WTC11 (cell line): ENCODE data around the gene VEGFA. TPM values are rescaled to one million over a fixed set of nuclear protein-coding genes. Genes with fewer than 3 reads are reported as not detected.

Source experiments
- ATAC-seq: fragments of 200-7000 bp; cut with Tn5 transposase; 2 replicates; pipeline ENCODE4 v1.10.0; 2021; ENCODE audit warnings: mild to moderate bottlenecking, moderate library complexity
- CTCF ChIA-PET: fragments of 300-600 bp; sonication (Branson Sonifier 250); formaldehyde crosslinking; loops from one replicate; lab custom pipeline; 2021; ENCODE audit warnings: antibody characterized with exemption; lab: Charles Lee
- POLR2A ChIA-PET: fragments of 350-600 bp; sonication (Branson Sonifier 250); formaldehyde crosslinking; loops from one replicate; lab custom pipeline; 2021; ENCODE audit warnings: antibody characterized with exemption; lab: Charles Lee
- DNase-seq: peaks from one replicate; pipeline ENCODE4 v3.0.0; 2021; ENCODE audit warnings: low spot score
- H3K27ac Mint-ChIP-seq: 2 replicates; pipeline ENCODE4 v1.8.0; 2021; ENCODE audit warnings: mixed read lengths
- H3K27me3 Mint-ChIP-seq: 2 replicates; pipeline ENCODE4 v1.8.0; 2021; ENCODE audit warnings: low read depth, mild to moderate bottlenecking, moderate library complexity, mixed read lengths
- H3K36me3 Mint-ChIP-seq: 2 replicates; pipeline ENCODE4 v1.8.0; 2021; ENCODE audit warnings: mixed read lengths
- H3K4me1 Mint-ChIP-seq: 2 replicates; pipeline ENCODE4 v1.8.0; 2022; ENCODE audit warnings: mixed read lengths
- H3K4me3 Mint-ChIP-seq: 2 replicates; pipeline ENCODE4 v1.8.0; 2021; ENCODE audit warnings: mild to moderate bottlenecking, moderate library complexity, mixed read lengths
- H3K9me3 Mint-ChIP-seq: 2 replicates; pipeline ENCODE4 v1.8.0; 2021; ENCODE audit warnings: mixed read lengths
- GRHL2 ChIP-seq: fragments of 250-450 bp; sonication (Bioruptor Pico); IDR thresholded peaks from 2 replicates; pipeline ENCODE4 v1.8.0; 2022; ENCODE audit warnings: mild to moderate bottlenecking, moderate library complexity; ENCODE audit not compliant: insufficient replicate concordance, severe bottlenecking
- IRF2 ChIP-seq: sonication (generic); formaldehyde crosslinking; IDR thresholded peaks from 2 replicates; pipeline ENCODE4 v1.8.0; 2022; ENCODE audit warnings: low read depth, missing genetic modification reagents, borderline replicate concordance
- JUN ChIP-seq: sonication (generic); formaldehyde crosslinking; IDR thresholded peaks from 2 replicates; pipeline ENCODE4 v1.8.0; 2023; ENCODE audit warnings: mild to moderate bottlenecking, missing genetic modification reagents
- NFATC4 ChIP-seq: fragments of 250-450 bp; sonication (Bioruptor Pico); IDR thresholded peaks from 2 replicates; pipeline ENCODE4 v1.9.0; 2021; ENCODE audit warnings: mild to moderate bottlenecking
- NR2C2 ChIP-seq: sonication (generic); formaldehyde crosslinking; IDR thresholded peaks from 2 replicates; pipeline ENCODE4 v1.8.0; 2022; ENCODE audit warnings: mild to moderate bottlenecking, missing genetic modification reagents
- TEAD4 ChIP-seq: sonication (generic); formaldehyde crosslinking; IDR thresholded peaks from 2 replicates; pipeline ENCODE4 v1.8.0; 2022; ENCODE audit warnings: mild to moderate bottlenecking, missing genetic modification reagents
- ZNF121 ChIP-seq: sonication (generic); formaldehyde crosslinking; IDR thresholded peaks from 2 replicates; pipeline ENCODE4 v1.8.0; 2023; ENCODE audit warnings: missing genetic modification reagents
- ZNF416 ChIP-seq: fragments of 250-450 bp; sonication (Bioruptor Pico); IDR thresholded peaks from 2 replicates; pipeline ENCODE4 v1.9.0; 2021; ENCODE audit warnings: mild to moderate bottlenecking, inconsistent platforms
- total RNA-seq: library from RNA; stranded (reverse); gene quantifications from 3 replicates; pipeline ENCODE4 v1.2.3, GENCODE V29; 2021
- TF ChIP-seq, protein P1 (sequence below): fragments of 250-450 bp; sonication (Bioruptor Pico); IDR thresholded peaks from 2 replicates; pipeline ENCODE4 v1.9.0; 2021; ENCODE audit warnings: moderate library complexity, mild to moderate bottlenecking, inconsistent platforms, borderline replicate concordance
- TF ChIP-seq, protein P2 (sequence below): sonication (generic); formaldehyde crosslinking; IDR thresholded peaks from 2 replicates; pipeline ENCODE4 v1.8.0; 2023; ENCODE audit warnings: missing genetic modification reagents
- TF ChIP-seq, protein P3 (sequence below): sonication (generic); formaldehyde crosslinking; IDR thresholded peaks from 2 replicates; pipeline ENCODE4 v1.8.1; 2023; ENCODE audit warnings: mild to moderate bottlenecking, missing genetic modification reagents, moderate library complexity
- TF ChIP-seq, protein P4 (sequence below): fragments of 250-450 bp; sonication (Bioruptor Pico); IDR thresholded peaks from 2 replicates; pipeline ENCODE4 v1.8.0; 2021; ENCODE audit warnings: mild to moderate bottlenecking
- TF ChIP-seq, protein P5 (sequence below): sonication (generic); formaldehyde crosslinking; conservative IDR thresholded peaks from 2 replicates; pipeline ENCODE4 v1.8.1; 2023; ENCODE audit warnings: mild to moderate bottlenecking, low read depth, missing genetic modification reagents, moderate library complexity
- TF ChIP-seq, protein P6 (sequence below): fragments of 250-450 bp; sonication (Bioruptor Pico); IDR thresholded peaks from 2 replicates; pipeline ENCODE4 v2.1.2; 2022; ENCODE audit warnings: mild to moderate bottlenecking, moderate library complexity

Gene VEGFA
- total RNA-seq, 1 experiment from 2014 or later, result 43.8 TPM

DNA sequence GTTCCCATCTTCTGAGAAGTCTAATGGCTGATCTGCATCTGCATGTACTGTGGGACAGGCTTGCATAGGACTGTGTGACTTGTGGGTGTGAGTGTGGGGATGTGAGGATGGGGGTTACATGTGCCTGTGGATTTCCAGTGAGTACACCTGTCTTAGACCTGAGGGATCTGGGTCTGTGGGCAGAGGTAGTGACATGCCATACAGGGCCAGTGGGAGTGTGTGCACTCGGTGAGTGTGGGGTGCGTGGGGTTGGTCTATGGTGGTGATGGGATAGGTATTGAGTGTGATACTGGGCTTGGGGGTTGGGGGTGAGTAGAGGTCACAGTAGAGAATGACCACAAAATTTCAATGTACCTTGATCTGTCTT is 41.7 kb downstream of the VEGFA start:
- no peaks in the 10 kb centered on the region for H3K9me3 Mint-ChIP-seq
- CTCF ChIA-PET, result no interaction called here
- ATAC-seq, result no peak
- H3K4me1 Mint-ChIP-seq, result peaks cover 3% of the 10 kb centered on the region; the same call in 1 of the 2 replicates
- DNase-seq, result no peak
- no peak overlapping the region for H3K4me3 Mint-ChIP-seq
- no peaks in the 10 kb centered on the region for H3K27me3 Mint-ChIP-seq
- no peaks in the 10 kb centered on the region for H3K36me3 Mint-ChIP-seq
- H3K27ac Mint-ChIP-seq, result no peak overlapping the region
- TF ChIP-seq TEAD4 (CRISPR knock-in tag) (no peak), JUN (no peak)
- TF ChIP-seq, all 79 proteins: peak for 0
- POLR2A ChIA-PET, result no interaction called here

DNA sequence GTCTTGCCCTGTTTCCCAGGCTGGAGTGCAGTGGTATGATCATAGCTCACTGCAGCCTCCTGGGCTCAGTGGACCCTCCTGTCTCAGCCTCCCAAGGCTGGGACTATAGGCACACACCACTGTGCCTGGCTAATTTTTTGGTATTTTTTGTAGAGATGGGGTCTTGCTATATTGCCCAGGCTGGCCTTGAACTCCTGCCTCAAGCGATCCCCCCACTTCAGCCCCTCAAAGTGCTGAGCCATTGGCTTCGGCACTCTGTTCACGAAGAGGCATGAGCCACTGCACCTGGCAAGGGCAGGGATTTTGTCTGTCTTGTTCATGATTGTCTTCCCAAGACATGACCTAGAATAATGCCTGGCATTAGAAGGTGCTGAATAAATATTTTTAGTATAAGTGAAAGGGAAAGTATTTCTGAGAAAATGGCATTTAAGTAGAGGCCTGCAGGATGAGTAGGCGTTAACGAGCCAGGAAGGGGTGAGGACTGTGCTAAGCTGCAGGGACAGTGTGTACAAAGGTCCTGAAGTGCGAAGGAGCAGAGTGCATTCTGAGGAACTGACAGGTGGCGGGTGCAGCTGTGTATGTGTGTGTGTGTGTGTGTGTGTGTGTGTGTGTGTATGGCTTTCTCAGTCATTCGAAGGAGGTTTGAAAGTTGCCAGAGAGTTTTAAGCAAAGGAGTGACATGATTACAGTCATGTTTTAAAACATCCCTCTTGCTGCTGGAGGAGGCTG is 43.0 kb downstream of the VEGFA start:
- POLR2A ChIA-PET, result no interaction called here
- CTCF ChIA-PET, result no interaction called here
- no peak for ATAC-seq
- DNase-seq, result no peak
- no peak overlapping the region for H3K4me3 Mint-ChIP-seq
- H3K4me1 Mint-ChIP-seq, result peaks cover 3% of the 10 kb centered on the region; the same call in 1 of the 2 replicates
- TF ChIP-seq IRF2 (CRISPR knock-in tag), result no peak
- TF ChIP-seq ZNF121, result peak; percentile 81
- TF ChIP-seq, protein P1, sequence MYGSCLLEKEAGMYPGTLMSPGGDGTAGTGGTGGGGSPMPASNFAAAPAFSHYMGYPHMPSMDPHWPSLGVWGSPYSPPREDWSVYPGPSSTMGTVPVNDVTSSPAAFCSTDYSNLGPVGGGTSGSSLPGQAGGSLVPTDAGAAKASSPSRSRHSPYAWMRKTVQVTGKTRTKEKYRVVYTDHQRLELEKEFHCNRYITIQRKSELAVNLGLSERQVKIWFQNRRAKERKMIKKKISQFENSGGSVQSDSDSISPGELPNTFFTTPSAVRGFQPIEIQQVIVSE (CRISPR knock-in tag), result no peak
- H3K9me3 Mint-ChIP-seq, result no peaks in the 10 kb centered on the region
- no peaks in the 10 kb centered on the region for H3K27me3 Mint-ChIP-seq
- H3K27ac Mint-ChIP-seq, result no peak overlapping the region
- H3K36me3 Mint-ChIP-seq, result no peaks in the 10 kb centered on the region

DNA sequence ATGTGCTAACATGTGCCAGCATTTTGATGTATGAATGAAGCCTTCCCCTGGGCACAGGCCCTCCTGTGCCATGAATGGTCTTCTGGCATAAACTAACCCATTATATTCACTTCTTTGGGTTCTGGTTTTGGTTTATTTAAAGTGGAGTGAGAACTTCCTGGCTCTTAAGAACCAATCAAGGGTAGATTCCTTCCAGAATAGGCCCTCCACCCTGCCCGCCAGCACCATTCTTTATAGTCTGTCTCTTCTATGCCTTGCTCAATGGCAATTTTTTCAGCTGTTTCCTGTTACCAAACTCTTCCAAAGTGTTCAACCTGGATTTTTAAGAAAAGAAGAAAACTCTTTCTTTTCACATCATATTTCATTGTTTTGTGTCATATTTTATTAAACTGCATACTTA is 44.1 kb downstream of the VEGFA start:
- no peak for ATAC-seq
- CTCF ChIA-PET, result interaction anchor here (1.1 to 1.2 kb wide), 3 partner anchors 39 to 265 kb away, joined by 3 read pairs; partner anchors contain the start of gene VEGFA
- POLR2A ChIA-PET, result no interaction called here

DNA sequence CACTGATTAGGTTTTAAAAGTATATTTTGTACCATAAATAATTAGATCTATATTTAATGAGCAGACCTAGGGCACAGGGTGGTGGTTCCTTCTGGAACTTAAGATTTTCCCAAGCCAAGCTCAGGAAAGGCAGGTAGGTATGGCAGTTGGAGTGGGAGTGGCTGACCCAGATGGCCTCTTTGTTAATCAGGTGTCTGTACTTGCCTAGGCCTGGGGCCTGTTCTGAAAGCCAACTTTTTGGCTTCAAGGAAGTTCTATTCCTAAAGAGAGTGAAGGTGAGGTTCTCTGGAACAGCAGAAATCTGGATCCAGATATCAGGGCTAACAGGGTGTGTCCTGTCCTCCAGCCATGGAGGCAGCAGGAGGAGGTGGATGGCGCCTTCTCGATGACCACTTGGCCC is 44.9 kb downstream of the VEGFA start:
- ChIA-PET POLR2A (no interaction called here), CTCF (interaction anchor here (1.1 to 1.2 kb wide), 3 partner anchors 40 to 264 kb away, joined by 3 read pairs; partner anchors contain the start of gene VEGFA)
- no peak for TF ChIP-seq NFATC4 (CRISPR knock-in tag)
- TF ChIP-seq, protein P2, sequence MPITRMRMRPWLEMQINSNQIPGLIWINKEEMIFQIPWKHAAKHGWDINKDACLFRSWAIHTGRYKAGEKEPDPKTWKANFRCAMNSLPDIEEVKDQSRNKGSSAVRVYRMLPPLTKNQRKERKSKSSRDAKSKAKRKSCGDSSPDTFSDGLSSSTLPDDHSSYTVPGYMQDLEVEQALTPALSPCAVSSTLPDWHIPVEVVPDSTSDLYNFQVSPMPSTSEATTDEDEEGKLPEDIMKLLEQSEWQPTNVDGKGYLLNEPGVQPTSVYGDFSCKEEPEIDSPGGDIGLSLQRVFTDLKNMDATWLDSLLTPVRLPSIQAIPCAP, result no peak
- TF ChIP-seq, protein P3, sequence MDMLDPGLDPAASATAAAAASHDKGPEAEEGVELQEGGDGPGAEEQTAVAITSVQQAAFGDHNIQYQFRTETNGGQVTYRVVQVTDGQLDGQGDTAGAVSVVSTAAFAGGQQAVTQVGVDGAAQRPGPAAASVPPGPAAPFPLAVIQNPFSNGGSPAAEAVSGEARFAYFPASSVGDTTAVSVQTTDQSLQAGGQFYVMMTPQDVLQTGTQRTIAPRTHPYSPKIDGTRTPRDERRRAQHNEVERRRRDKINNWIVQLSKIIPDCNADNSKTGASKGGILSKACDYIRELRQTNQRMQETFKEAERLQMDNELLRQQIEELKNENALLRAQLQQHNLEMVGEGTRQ (CRISPR knock-in tag), result no peak
- TF ChIP-seq, protein P4, sequence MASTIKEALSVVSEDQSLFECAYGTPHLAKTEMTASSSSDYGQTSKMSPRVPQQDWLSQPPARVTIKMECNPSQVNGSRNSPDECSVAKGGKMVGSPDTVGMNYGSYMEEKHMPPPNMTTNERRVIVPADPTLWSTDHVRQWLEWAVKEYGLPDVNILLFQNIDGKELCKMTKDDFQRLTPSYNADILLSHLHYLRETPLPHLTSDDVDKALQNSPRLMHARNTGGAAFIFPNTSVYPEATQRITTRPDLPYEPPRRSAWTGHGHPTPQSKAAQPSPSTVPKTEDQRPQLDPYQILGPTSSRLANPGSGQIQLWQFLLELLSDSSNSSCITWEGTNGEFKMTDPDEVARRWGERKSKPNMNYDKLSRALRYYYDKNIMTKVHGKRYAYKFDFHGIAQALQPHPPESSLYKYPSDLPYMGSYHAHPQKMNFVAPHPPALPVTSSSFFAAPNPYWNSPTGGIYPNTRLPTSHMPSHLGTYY, result no peak
- TF ChIP-seq ZNF416 (CRISPR knock-in tag), result no peak
- TF ChIP-seq GRHL2 (CRISPR knock-in tag), result no peak
- ATAC-seq (no peak), DNase-seq (no peak)
- no peaks in the 10 kb centered on the region for H3K27me3 Mint-ChIP-seq
- H3K9me3 Mint-ChIP-seq, result no peaks in the 10 kb centered on the region
- H3K27ac Mint-ChIP-seq, result 0 out of 2 replicates have a peak overlapping the region, but pooled peaks have one; percentile 52
- H3K4me1 Mint-ChIP-seq, result peaks cover 3% of the 10 kb centered on the region; the same call in 1 of the 2 replicates
- no peaks in the 10 kb centered on the region for H3K36me3 Mint-ChIP-seq
- H3K4me3 Mint-ChIP-seq, result no peak overlapping the region

More for the DNA sequence above, 44.1 kb downstream of the VEGFA start:
- Mint-ChIP-seq H3K9me3 (no peaks in the 10 kb centered on the region), H3K27me3 (no peaks in the 10 kb centered on the region), H3K36me3 (no peaks in the 10 kb centered on the region), H3K4me3 (no peak overlapping the region), H3K4me1 (peaks cover 3% of the 10 kb centered on the region; the same call in 1 of the 2 replicates), H3K27ac (no peak overlapping the region)
- TF ChIP-seq IRF2 (CRISPR knock-in tag) (no peak), NR2C2 (CRISPR knock-in tag) (no peak), JUN (no peak)
- TF ChIP-seq, protein P5, sequence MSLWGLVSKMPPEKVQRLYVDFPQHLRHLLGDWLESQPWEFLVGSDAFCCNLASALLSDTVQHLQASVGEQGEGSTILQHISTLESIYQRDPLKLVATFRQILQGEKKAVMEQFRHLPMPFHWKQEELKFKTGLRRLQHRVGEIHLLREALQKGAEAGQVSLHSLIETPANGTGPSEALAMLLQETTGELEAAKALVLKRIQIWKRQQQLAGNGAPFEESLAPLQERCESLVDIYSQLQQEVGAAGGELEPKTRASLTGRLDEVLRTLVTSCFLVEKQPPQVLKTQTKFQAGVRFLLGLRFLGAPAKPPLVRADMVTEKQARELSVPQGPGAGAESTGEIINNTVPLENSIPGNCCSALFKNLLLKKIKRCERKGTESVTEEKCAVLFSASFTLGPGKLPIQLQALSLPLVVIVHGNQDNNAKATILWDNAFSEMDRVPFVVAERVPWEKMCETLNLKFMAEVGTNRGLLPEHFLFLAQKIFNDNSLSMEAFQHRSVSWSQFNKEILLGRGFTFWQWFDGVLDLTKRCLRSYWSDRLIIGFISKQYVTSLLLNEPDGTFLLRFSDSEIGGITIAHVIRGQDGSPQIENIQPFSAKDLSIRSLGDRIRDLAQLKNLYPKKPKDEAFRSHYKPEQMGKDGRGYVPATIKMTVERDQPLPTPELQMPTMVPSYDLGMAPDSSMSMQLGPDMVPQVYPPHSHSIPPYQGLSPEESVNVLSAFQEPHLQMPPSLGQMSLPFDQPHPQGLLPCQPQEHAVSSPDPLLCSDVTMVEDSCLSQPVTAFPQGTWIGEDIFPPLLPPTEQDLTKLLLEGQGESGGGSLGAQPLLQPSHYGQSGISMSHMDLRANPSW (CRISPR knock-in tag), result no peak
- TF ChIP-seq, protein P6, sequence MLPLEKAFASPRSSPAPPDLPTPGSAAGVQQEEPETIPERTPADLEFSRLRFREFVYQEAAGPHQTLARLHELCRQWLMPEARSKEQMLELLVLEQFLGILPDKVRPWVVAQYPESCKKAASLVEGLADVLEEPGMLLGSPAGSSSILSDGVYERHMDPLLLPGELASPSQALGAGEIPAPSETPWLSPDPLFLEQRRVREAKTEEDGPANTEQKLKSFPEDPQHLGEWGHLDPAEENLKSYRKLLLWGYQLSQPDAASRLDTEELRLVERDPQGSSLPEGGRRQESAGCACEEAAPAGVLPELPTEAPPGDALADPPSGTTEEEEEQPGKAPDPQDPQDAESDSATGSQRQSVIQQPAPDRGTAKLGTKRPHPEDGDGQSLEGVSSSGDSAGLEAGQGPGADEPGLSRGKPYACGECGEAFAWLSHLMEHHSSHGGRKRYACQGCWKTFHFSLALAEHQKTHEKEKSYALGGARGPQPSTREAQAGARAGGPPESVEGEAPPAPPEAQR, result no peak
- no peak for DNase-seq
